ENCODE measurements around the gene SHROOM2. TPM values are rescaled to one million over a fixed set of nuclear protein-coding genes. Genes with fewer than 3 reads are reported as not detected.

SHROOM2 gene
- polyA plus RNA-seq, 1 donor (not counting 4 experiments of a cell fraction or from before 2014, with no cell fraction given) = 3.3 TPM

- Histone ChIP-seq H3K9ac (ENCODE audit: control insufficient read depth, extremely low read depth, insufficient read depth, low read length) (no peak overlapping the region), H3K27me3 (ENCODE audit: control insufficient read depth, extremely low read depth, insufficient read depth, low read length) (no peaks in the 10 kb centered on the region), H3K79me2 (ENCODE audit: control insufficient read depth, insufficient read depth, low read length) (no peaks in the 10 kb centered on the region), H3K9me1 (ENCODE audit: control insufficient read depth, extremely low read depth, insufficient read depth, low read length) (no peaks in the 10 kb centered on the region), H3K27ac (ENCODE audit: control insufficient read depth, insufficient read depth, low read length) (no peak overlapping the region), H3K36me3 (ENCODE audit: control insufficient read depth in 2 of 2, extremely low read depth in 1 of 2, insufficient read depth in 2 of 2, low read length in 2 of 2) (no peaks in the 10 kb centered on the region), H3K4me2 (ENCODE audit: control insufficient read depth, extremely low read depth, insufficient read depth, low read depth, low read length) (no peak overlapping the region), H2AFZ (ENCODE audit: control insufficient read depth, low read length) (no peak overlapping the region), H3K9me3 (ENCODE audit: control insufficient read depth, low read depth, low read length) (no peaks in the 10 kb centered on the region), H4K20me1 (ENCODE audit: control insufficient read depth, extremely low read depth, insufficient read depth, low read length) (no peaks in the 10 kb centered on the region), H3K4me3 (ENCODE audit: control insufficient read depth in 2 of 3, extremely low read depth in 1 of 3, insufficient read depth in 2 of 3, low read depth in 1 of 3, low read length in 3 of 3) (no peak overlapping the region), H3K4me1 (ENCODE audit: control insufficient read depth, extremely low read depth, insufficient read depth, low read length) (no peaks in the 10 kb centered on the region)
- no peak for FAIRE-seq
- no peak for DNase-seq (ENCODE audit: low read depth, low spot score)
- TF ChIP-seq EZH2 (IDR thresholded peaks at IDR 0.05; ENCODE audit: low read length) = no peak
- peak in 2 of 3 experiments; percentile 23 to 33 for TF ChIP-seq CTCF (optimal IDR thresholded peaks at IDR 0.05 in 1 of 3, IDR thresholded peaks at IDR 0.05 in 1 of 3, conservative IDR thresholded peaks at IDR 0.05 in 1 of 3; ENCODE audit: extremely low read depth in 1 of 3, insufficient read depth in 2 of 3, low read length in 3 of 3)
- dilution Hi-C loops (cut with MboI; ENCODE audit: extremely low pct_ligation_motif_present, low sequenced_read_pairs) = no loop called here
Observed at GRCh38 chrX:9988762-9989161, 202.5 kb downstream of the SHROOM2 start.

GRCh38 chrX:9992061-9992460 is 205.8 kb downstream of the SHROOM2 start:
- no peak for TF ChIP-seq EZH2 (IDR thresholded peaks at IDR 0.05; ENCODE audit: low read length)
- no peak for TF ChIP-seq CTCF (optimal IDR thresholded peaks at IDR 0.05 in 1 of 3, IDR thresholded peaks at IDR 0.05 in 1 of 3, conservative IDR thresholded peaks at IDR 0.05 in 1 of 3; ENCODE audit: extremely low read depth in 1 of 3, insufficient read depth in 2 of 3, low read length in 3 of 3)
- dilution Hi-C loops (cut with MboI; ENCODE audit: extremely low pct_ligation_motif_present, low sequenced_read_pairs) = no loop called here
- H3K27ac ChIP-seq (ENCODE audit: control insufficient read depth, insufficient read depth, low read length) = no peak overlapping the region
- H3K27me3 ChIP-seq (ENCODE audit: control insufficient read depth, extremely low read depth, insufficient read depth, low read length) = no peaks in the 10 kb centered on the region
- H3K9ac ChIP-seq (ENCODE audit: control insufficient read depth, extremely low read depth, insufficient read depth, low read length) = no peak overlapping the region
- no peaks in the 10 kb centered on the region for H3K9me1 ChIP-seq (ENCODE audit: control insufficient read depth, extremely low read depth, insufficient read depth, low read length)
- peaks cover 2% of the 10 kb centered on the region for H3K9me3 ChIP-seq (ENCODE audit: control insufficient read depth, low read depth, low read length)
- H4K20me1 ChIP-seq (ENCODE audit: control insufficient read depth, extremely low read depth, insufficient read depth, low read length) = no peaks in the 10 kb centered on the region
- DNase-seq (ENCODE audit: low read depth, low spot score) (no peak), FAIRE-seq (no peak)
- H2AFZ ChIP-seq (ENCODE audit: control insufficient read depth, low read length) = no peak overlapping the region
- H3K4me1 ChIP-seq (ENCODE audit: control insufficient read depth, extremely low read depth, insufficient read depth, low read length) = no peaks in the 10 kb centered on the region
- H3K36me3 ChIP-seq (ENCODE audit: control insufficient read depth in 2 of 2, extremely low read depth in 1 of 2, insufficient read depth in 2 of 2, low read length in 2 of 2) = no peaks in the 10 kb centered on the region
- no peak overlapping the region for H3K4me2 ChIP-seq (ENCODE audit: control insufficient read depth, extremely low read depth, insufficient read depth, low read depth, low read length)
- no peaks in the 10 kb centered on the region for H3K79me2 ChIP-seq (ENCODE audit: control insufficient read depth, insufficient read depth, low read length)
- no peak overlapping the region for H3K4me3 ChIP-seq (ENCODE audit: control insufficient read depth in 2 of 3, extremely low read depth in 1 of 3, insufficient read depth in 2 of 3, low read depth in 1 of 3, low read length in 3 of 3)

All from keratinocyte (primary cell).